Neural crest cell (in vitro differentiated cells): ENCODE data around the gene OVOL2. TPM values are rescaled to one million over a fixed set of nuclear protein-coding genes. Genes with fewer than 3 reads are reported as not detected.

ENCODE experiments used
- DNase-seq: peaks from one replicate; pipeline ENCODE4 v3.0.0; 2021; ENCODE audit warnings: low read depth, mixed read lengths, low spot score
- H3K27ac Mint-ChIP-seq: one replicate; pipeline ENCODE4 v1.8.0; 2021; ENCODE audit warnings: mild to moderate bottlenecking, mixed read lengths; ENCODE audit not compliant: unreplicated experiment
- H3K27me3 Mint-ChIP-seq: 2 replicates; pipeline ENCODE4 v1.8.0; 2021; ENCODE audit warnings: low read depth, mild to moderate bottlenecking, mixed read lengths
- H3K36me3 Mint-ChIP-seq: 2 replicates; pipeline ENCODE4 v1.8.0; 2021; ENCODE audit warnings: low read depth, mild to moderate bottlenecking, mixed read lengths
- H3K4me1 Mint-ChIP-seq: 2 replicates; pipeline ENCODE4 v1.8.0; 2021; ENCODE audit warnings: mixed read lengths
- H3K4me3 Mint-ChIP-seq: one replicate; pipeline ENCODE4 v1.8.0; 2021; ENCODE audit warnings: mild to moderate bottlenecking, mixed read lengths
- H3K9me3 Mint-ChIP-seq: 2 replicates; pipeline ENCODE4 v1.8.0; 2021; ENCODE audit warnings: mixed read lengths
- total RNA-seq: library from RNA; stranded (reverse); gene quantifications from 2 replicates; pipeline ENCODE4 v1.2.1, GENCODE V29; 2021
- TF ChIP-seq, protein P1 (sequence below): fragments of 200-600 bp; sonication (generic); conservative IDR thresholded peaks from 2 replicates; pipeline ENCODE4 v1.5.0; 2021; ENCODE audit warnings: antibody characterized with exemption, mild to moderate bottlenecking

The OVOL2 gene
- total RNA-seq, 1 donor from 2014 or later, result not detected

GRCh38 chr20:18041462-18041861 is 16.3 kb downstream of the OVOL2 start:
- DNase-seq, result no peak
- TF ChIP-seq, protein P1, sequence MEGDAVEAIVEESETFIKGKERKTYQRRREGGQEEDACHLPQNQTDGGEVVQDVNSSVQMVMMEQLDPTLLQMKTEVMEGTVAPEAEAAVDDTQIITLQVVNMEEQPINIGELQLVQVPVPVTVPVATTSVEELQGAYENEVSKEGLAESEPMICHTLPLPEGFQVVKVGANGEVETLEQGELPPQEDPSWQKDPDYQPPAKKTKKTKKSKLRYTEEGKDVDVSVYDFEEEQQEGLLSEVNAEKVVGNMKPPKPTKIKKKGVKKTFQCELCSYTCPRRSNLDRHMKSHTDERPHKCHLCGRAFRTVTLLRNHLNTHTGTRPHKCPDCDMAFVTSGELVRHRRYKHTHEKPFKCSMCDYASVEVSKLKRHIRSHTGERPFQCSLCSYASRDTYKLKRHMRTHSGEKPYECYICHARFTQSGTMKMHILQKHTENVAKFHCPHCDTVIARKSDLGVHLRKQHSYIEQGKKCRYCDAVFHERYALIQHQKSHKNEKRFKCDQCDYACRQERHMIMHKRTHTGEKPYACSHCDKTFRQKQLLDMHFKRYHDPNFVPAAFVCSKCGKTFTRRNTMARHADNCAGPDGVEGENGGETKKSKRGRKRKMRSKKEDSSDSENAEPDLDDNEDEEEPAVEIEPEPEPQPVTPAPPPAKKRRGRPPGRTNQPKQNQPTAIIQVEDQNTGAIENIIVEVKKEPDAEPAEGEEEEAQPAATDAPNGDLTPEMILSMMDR, result no peak
- Mint-ChIP-seq H3K36me3 (no peaks in the 10 kb centered on the region), H3K4me3 (no peak overlapping the region), H3K9me3 (no peaks in the 10 kb centered on the region), H3K27ac (peak overlapping the region; percentile 71), H3K4me1 (no peaks in the 10 kb centered on the region), H3K27me3 (peaks cover 54% of the 10 kb centered on the region)

DNA sequence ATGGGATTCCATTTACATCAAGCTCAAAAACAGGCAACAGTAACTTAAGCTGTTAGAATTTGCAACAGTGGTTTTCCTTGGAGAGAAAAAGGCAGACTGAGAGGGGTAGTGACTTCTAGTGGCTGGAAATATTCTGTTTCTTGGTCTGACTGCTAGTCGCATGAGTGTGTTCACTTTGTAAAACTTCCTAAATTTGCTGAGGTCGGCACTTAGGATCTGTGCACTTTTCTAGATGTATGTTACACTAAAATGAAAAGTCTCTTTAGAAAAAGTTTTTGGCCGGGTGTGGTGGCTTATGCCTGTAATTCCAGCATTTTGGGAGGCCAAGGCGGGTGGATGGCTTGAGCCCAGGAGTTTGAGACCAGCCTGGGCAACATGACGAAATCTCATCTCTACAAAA is 18.7 kb downstream of the OVOL2 start:
- Mint-ChIP-seq H3K27me3 (peaks cover 30% of the 10 kb centered on the region), H3K9me3 (no peaks in the 10 kb centered on the region), H3K27ac (no peak overlapping the region), H3K4me1 (peaks cover 7% of the 10 kb centered on the region), H3K4me3 (no peak overlapping the region), H3K36me3 (no peaks in the 10 kb centered on the region)
- TF ChIP-seq, protein P1, result no peak
- no peak for DNase-seq

- Mint-ChIP-seq H3K9me3 (no peaks in the 10 kb centered on the region), H3K4me1 (peaks cover 25% of the 10 kb centered on the region), H3K27me3 (peaks cover 3% of the 10 kb centered on the region), H3K36me3 (no peaks in the 10 kb centered on the region), H3K4me3 (no peak overlapping the region), H3K27ac (no peak overlapping the region)
- TF ChIP-seq, protein P1, result no peak
- DNase-seq, result no peak
Observed at GRCh38 chr20:18034039-18034438, 23.7 kb downstream of the OVOL2 start.

GRCh38 chr20:18032977-18033892 is 24.5 kb downstream of the OVOL2 start:
- Mint-ChIP-seq H3K4me3 (no peak overlapping the region), H3K27ac (peak overlapping the region; percentile 75), H3K36me3 (no peaks in the 10 kb centered on the region), H3K9me3 (no peaks in the 10 kb centered on the region), H3K4me1 (peaks cover 25% of the 10 kb centered on the region), H3K27me3 (no peaks in the 10 kb centered on the region)
- TF ChIP-seq, protein P1, result peak; percentile 48
- DNase-seq, result no peak

GRCh38 chr20:18031888-18032509 is 25.7 kb downstream of the OVOL2 start:
- Mint-ChIP-seq H3K9me3 (no peaks in the 10 kb centered on the region), H3K27me3 (no peaks in the 10 kb centered on the region), H3K4me1 (peaks cover 25% of the 10 kb centered on the region), H3K4me3 (no peak overlapping the region), H3K36me3 (no peaks in the 10 kb centered on the region), H3K27ac (no peak overlapping the region)
- TF ChIP-seq, protein P1, result no peak
- no peak for DNase-seq
